ENCODE results near the gene MCHR2. TPM values are rescaled to one million over a fixed set of nuclear protein-coding genes. Genes with fewer than 3 reads are reported as not detected.

The MCHR2 gene
- polyA plus RNA-seq, 2 of the 4 experiments (the other 2 are of a cell fraction), result not detected

DNA sequence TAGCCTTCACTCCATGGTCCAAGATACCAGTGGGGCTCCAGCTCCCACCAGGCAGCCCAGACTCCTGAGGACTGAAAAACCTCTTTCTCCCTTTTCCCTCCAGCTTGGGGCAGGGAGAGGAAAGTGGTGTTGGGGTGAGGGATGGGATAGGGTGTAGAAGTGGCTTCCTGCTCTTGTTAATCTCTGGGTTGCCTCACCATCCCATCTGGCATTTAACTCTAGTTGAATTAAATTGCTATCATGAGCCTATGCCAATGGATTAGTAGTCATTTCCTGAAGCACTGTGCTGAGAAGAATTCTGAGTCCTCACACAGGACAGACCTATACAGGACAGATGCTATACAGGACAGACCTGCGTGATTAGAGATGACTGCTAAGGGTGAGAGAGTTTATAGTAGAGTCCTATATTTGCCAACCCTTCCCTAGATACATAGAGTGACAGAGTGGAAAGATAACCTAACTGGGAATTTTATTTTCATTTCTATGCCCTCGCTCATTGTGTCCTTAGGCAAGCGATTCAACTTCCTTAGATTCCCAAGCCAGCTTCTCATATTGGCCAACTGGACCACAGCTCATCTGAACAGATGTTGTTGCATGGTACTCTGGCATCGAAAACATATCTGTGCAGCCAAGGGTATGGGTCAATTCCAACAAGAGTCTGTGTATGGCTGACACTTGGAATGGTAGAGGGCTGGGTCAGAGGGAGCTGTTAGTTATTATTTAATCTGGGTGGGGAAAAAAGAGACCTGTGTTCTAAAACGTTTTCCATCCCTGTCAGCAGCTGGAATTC, 42.8 kb downstream of the MCHR2 start:
- FAIRE-seq, result no peak
- no peak overlapping the region for H3K27ac ChIP-seq
- H3K4me2 ChIP-seq, result no peak overlapping the region
- CTCF ChIA-PET, result no interaction called here
- H3K9me3 ChIP-seq, result no peaks in the 10 kb centered on the region
- POLR2A ChIA-PET, result no interaction called here
- no peak for ATAC-seq
- TF ChIP-seq, protein P1, sequence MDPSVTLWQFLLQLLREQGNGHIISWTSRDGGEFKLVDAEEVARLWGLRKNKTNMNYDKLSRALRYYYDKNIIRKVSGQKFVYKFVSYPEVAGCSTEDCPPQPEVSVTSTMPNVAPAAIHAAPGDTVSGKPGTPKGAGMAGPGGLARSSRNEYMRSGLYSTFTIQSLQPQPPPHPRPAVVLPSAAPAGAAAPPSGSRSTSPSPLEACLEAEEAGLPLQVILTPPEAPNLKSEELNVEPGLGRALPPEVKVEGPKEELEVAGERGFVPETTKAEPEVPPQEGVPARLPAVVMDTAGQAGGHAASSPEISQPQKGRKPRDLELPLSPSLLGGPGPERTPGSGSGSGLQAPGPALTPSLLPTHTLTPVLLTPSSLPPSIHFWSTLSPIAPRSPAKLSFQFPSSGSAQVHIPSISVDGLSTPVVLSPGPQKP (IDR thresholded peaks at IDR 0.05; ENCODE audit: low read depth, low read length), result no peak
- TF ChIP-seq CHD4 (IDR thresholded peaks at IDR 0.05; ENCODE audit: borderline replicate concordance), result no peak
- TF ChIP-seq POLR2A (IDR thresholded peaks at IDR 0.05; ENCODE audit: low read length), result no peak
- TF ChIP-seq RARB (CRISPR knock-in tag; IDR thresholded peaks at IDR 0.05), result no peak
- TF ChIP-seq CBX8 (IDR thresholded peaks at IDR 0.05), result no peak
- TF ChIP-seq TFCP2L1 (CRISPR knock-in tag; IDR thresholded peaks at IDR 0.05), result no peak
- TF ChIP-seq TP53 (CRISPR knock-in tag; IDR thresholded peaks at IDR 0.05), result no peak
- TF ChIP-seq RCOR1 (IDR thresholded peaks at IDR 0.05; ENCODE audit: low read depth, low read length), result no peak
- TF ChIP-seq HOXB13 (CRISPR knock-in tag; IDR thresholded peaks at IDR 0.05; ENCODE audit: low read depth), result no peak
- no peak for TF ChIP-seq HOXB5 (CRISPR knock-in tag; IDR thresholded peaks at IDR 0.05)
- no peak for TF ChIP-seq MAFK (IDR thresholded peaks at IDR 0.05; ENCODE audit: partially characterized antibody)
- TF ChIP-seq HOXA7 (CRISPR knock-in tag; IDR thresholded peaks at IDR 0.05), result no peak
- no peak for TF ChIP-seq MYC (IDR thresholded peaks at IDR 0.05; ENCODE audit: borderline replicate concordance, low read length)
- TF ChIP-seq SMC3 (IDR thresholded peaks at IDR 0.05), result no peak
- TF ChIP-seq ZC3H11A (IDR thresholded peaks at IDR 0.05), result no peak
- TF ChIP-seq, protein P2, sequence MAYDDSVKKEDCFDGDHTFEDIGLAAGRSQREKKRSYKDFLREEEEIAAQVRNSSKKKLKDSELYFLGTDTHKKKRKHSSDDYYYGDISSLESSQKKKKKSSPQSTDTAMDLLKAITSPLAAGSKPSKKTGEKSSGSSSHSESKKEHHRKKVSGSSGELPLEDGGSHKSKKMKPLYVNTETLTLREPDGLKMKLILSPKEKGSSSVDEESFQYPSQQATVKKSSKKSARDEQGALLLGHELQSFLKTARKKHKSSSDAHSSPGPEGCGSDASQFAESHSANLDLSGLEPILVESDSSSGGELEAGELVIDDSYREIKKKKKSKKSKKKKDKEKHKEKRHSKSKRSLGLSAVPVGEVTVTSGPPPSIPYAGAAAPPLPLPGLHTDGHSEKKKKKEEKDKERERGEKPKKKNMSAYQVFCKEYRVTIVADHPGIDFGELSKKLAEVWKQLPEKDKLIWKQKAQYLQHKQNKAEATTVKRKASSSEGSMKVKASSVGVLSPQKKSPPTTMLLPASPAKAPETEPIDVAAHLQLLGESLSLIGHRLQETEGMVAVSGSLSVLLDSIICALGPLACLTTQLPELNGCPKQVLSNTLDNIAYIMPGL (CRISPR knock-in tag; IDR thresholded peaks at IDR 0.05; ENCODE audit: borderline replicate concordance), result no peak
- no peak for TF ChIP-seq RAD21 (conservative IDR thresholded peaks at IDR 0.05 in 1 of 2, IDR thresholded peaks at IDR 0.05 in 1 of 2)
- TF ChIP-seq EHMT2 (IDR thresholded peaks at IDR 0.05; ENCODE audit: low read depth), result no peak
- TF ChIP-seq NFE2L2 (conservative IDR thresholded peaks at IDR 0.05; ENCODE audit: low read length), result no peak
- no peak for TF ChIP-seq ESRRA (IDR thresholded peaks at IDR 0.05; ENCODE audit: borderline replicate concordance, low read length)
- no peak overlapping the region for H3K4me3 ChIP-seq
- WGBS (ENCODE audit: missing lambda C conversion rate), result 20% methylated on average over 5 of the region's 5 CpGs
- DNase-seq (ENCODE audit: low read depth in 1 of 2, low spot score in 1 of 2), result no peak
- no peaks in the 10 kb centered on the region for H3K4me1 ChIP-seq

DNA sequence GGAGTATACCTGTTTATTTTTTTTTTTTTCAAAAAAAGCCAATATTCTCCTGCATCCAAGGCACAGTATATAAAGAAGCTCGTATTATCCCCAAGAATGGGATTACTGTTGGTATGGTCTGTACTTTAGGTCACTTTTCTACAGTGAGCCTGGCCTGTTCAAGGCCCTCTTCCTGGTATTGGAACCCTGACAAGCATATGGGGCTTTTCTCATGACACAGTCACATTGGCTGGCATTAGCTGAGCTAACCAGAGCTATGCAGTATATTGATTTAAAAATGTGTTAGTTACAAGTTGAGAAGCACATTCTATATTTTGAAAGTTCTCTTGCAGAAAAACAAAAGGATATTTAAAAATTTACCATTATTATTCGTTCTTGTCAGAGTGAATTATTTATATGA, 48.0 kb downstream of the MCHR2 start:
- no peak for FAIRE-seq

DNA sequence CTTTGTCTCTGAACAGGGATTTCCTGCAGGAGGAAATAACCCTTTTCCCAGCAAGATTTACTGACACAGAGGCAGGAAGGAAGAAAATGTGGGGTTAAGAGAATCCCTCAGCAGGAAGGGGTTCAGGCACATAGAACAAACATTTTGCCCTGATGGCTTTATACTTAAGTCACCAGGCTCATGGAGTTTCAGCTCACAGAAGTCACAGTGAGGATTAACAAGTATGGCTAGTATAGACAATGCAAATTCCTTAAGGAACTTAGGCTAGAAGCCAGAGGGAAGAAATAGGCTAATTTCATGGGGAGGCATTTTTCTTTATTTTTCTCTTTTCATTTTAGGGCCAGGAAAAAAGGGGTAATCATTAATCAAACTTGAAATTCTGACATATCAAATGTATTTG, 50.2 kb downstream of the MCHR2 start:
- no peak overlapping the region for H3K4me2 ChIP-seq
- POLR2A ChIA-PET, result no interaction called here
- FAIRE-seq (no peak), DNase-seq (ENCODE audit: low read depth in 1 of 2, low spot score in 1 of 2) (no peak), ATAC-seq (no peak)
- CTCF ChIA-PET, result no interaction called here
- H3K4me3 ChIP-seq, result no peak overlapping the region
- no peaks in the 10 kb centered on the region for H3K9me3 ChIP-seq
- H3K4me1 ChIP-seq, result no peaks in the 10 kb centered on the region
- no peak overlapping the region for H3K27ac ChIP-seq
- no peak for TF ChIP-seq TFCP2L1 (CRISPR knock-in tag; IDR thresholded peaks at IDR 0.05)
- TF ChIP-seq, protein P3, sequence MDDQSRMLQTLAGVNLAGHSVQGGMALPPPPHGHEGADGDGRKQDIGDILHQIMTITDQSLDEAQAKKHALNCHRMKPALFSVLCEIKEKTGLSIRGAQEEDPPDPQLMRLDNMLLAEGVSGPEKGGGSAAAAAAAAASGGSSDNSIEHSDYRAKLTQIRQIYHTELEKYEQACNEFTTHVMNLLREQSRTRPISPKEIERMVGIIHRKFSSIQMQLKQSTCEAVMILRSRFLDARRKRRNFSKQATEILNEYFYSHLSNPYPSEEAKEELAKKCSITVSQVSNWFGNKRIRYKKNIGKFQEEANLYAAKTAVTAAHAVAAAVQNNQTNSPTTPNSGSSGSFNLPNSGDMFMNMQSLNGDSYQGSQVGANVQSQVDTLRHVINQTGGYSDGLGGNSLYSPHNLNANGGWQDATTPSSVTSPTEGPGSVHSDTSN (IDR thresholded peaks at IDR 0.05), result no peak
- no peak for TF ChIP-seq FOXS1 (CRISPR knock-in tag; IDR thresholded peaks at IDR 0.05)
- no peak for TF ChIP-seq TP53 (CRISPR knock-in tag; IDR thresholded peaks at IDR 0.05)
- TF ChIP-seq MYC (IDR thresholded peaks at IDR 0.05; ENCODE audit: borderline replicate concordance, low read length), result no peak
- TF ChIP-seq, protein P1 (IDR thresholded peaks at IDR 0.05; ENCODE audit: low read depth, low read length), result no peak
- TF ChIP-seq, protein P4, sequence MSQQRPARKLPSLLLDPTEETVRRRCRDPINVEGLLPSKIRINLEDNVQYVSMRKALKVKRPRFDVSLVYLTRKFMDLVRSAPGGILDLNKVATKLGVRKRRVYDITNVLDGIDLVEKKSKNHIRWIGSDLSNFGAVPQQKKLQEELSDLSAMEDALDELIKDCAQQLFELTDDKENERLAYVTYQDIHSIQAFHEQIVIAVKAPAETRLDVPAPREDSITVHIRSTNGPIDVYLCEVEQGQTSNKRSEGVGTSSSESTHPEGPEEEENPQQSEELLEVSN (IDR thresholded peaks at IDR 0.05; ENCODE audit: borderline replicate concordance, low read depth), result no peak
- no peak for TF ChIP-seq MAFK (IDR thresholded peaks at IDR 0.05; ENCODE audit: partially characterized antibody)
- TF ChIP-seq, protein P5, sequence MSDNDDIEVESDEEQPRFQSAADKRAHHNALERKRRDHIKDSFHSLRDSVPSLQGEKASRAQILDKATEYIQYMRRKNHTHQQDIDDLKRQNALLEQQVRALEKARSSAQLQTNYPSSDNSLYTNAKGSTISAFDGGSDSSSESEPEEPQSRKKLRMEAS (IDR thresholded peaks at IDR 0.05), result no peak
- TF ChIP-seq NPAS2 (CRISPR knock-in tag; IDR thresholded peaks at IDR 0.05; ENCODE audit: borderline replicate concordance), result no peak
- TF ChIP-seq BHLHE40 (IDR thresholded peaks at IDR 0.05; ENCODE audit: low read depth, low read length), result no peak
- no peak for TF ChIP-seq JUN (IDR thresholded peaks at IDR 0.05)
- no peak for TF ChIP-seq ZNF302 (CRISPR knock-in tag; IDR thresholded peaks at IDR 0.05)
- no peak for TF ChIP-seq FOSB (CRISPR knock-in tag; IDR thresholded peaks at IDR 0.05)
- TF ChIP-seq RARB (CRISPR knock-in tag; IDR thresholded peaks at IDR 0.05), result no peak

More for the DNA sequence above, 48.0 kb downstream of the MCHR2 start:
- TF ChIP-seq MAZ (IDR thresholded peaks at IDR 0.05; ENCODE audit: borderline replicate concordance, low read depth, low read length) (no peak), EHMT2 (IDR thresholded peaks at IDR 0.05; ENCODE audit: low read depth) (no peak)
- DNase-seq (ENCODE audit: low read depth in 1 of 2, low spot score in 1 of 2), result no peak
- WGBS (ENCODE audit: missing lambda C conversion rate), result 3% methylated on average over 2 of the region's 2 CpGs
- ChIA-PET CTCF (no interaction called here), POLR2A (no interaction called here)
- no peaks in the 10 kb centered on the region for H3K9me3 ChIP-seq
- no peaks in the 10 kb centered on the region for H3K4me1 ChIP-seq
- H3K27ac ChIP-seq, result no peak overlapping the region
- no peak for ATAC-seq
- H3K4me2 ChIP-seq, result no peak overlapping the region
- H3K4me3 ChIP-seq, result no peak overlapping the region
